HG03565 (cell line): ENCODE measurements around the gene SLC5A10.
"Not testable (repeated sequence)": the region's sequence is repeated elsewhere in the genome, so short reads cannot be mapped to it uniquely, and the experiment has no call there.

Experiments used
- ATAC-seq: cut with Tn5 transposase; IDR thresholded peaks from one replicate; pipeline ENCODE4 v1.9.1; 2021; ENCODE audit warnings: mild to moderate bottlenecking, moderate library complexity; ENCODE audit not compliant: unreplicated experiment

The SLC5A10 gene

DNA sequence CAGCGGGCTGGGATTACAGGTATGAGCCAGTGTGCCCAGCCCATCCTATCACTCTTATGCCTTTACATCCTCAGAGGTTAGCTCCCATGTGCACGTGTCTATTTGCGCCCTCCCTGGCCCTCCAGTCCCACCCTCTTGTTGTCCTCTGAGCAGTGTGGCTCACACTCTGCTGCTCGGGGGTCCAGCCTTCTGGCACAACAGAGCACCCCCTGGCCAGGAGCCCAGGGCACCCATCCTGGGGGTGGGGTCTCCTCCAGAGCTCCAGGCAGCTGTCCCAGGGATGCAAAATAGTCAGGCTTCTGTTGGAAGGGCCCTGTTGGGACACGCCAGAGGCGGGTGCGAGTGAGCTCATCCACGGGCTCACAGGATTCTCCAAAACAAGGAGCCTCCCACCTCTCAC is 64.3 kb downstream of the SLC5A10 start:
- no peak for ATAC-seq

- ATAC-seq: no peak
Measured at GRCh38 chr17:19016881-19017280, 64.9 kb downstream of the SLC5A10 start.

DNA sequence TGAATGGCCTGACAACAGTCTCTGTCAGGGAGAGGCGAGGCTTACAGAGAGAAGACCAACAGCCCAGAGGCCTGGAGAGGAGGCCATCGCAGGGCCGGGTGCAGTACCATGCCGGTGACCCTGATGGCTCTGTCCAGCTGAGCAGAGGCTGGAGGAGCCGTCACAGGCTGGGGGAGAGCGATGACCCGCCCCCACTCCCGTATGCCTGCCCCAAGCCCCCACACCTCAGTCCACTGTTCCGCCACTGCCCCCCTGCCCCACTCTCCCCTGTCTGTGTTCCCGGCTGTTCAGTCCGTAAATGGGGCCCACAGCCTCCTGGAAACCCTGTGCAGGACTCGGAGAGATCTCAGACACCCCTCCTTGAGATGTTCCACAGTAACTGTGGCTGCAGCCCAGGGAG is 65.4 kb downstream of the SLC5A10 start:
- no peak for ATAC-seq

GRCh38 chr17:19017804-19018599 is 66.0 kb downstream of the SLC5A10 start:
- ATAC-seq: no peak

- no peak for ATAC-seq
Measured at GRCh38 chr17:19018600-19018950, 66.6 kb downstream of the SLC5A10 start.

GRCh38 chr17:19019041-19019941 is 67.3 kb downstream of the SLC5A10 start:
- no peak for ATAC-seq

- ATAC-seq: no peak
Measured at GRCh38 chr17:19020016-19020415, 68.1 kb downstream of the SLC5A10 start.

GRCh38 chr17:19021011-19021621 is 69.2 kb downstream of the SLC5A10 start:
- ATAC-seq: not testable (repeated sequence)

DNA sequence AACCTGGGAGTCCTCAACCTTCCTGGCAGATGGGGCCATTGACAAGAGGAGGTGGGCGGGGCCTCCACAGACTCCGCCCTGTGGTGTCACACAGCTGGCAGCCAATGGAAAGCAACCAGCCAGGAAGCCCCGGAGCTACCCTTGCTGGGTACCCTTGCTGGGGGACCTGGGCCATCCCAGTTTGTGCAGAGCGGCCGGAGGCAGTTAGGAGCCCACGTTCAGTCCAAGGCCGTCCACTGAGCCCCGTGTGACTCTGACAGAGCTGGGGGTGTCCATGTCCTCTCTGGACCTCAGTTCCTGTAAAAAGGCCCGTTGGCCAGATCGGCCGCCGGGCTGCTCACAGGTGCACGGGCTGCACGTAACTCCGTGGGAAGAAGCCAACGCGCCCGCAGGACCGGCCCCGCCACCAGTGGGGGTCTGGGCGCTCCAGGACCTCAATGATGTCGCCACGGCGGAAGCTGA is 69.7 kb downstream of the SLC5A10 start:
- ATAC-seq: no peak

- ATAC-seq: no peak
Measured at GRCh38 chr17:19022128-19022527, 70.2 kb downstream of the SLC5A10 start.

- ATAC-seq: no peak
Measured at GRCh38 chr17:19022747-19023146, 70.8 kb downstream of the SLC5A10 start.

DNA sequence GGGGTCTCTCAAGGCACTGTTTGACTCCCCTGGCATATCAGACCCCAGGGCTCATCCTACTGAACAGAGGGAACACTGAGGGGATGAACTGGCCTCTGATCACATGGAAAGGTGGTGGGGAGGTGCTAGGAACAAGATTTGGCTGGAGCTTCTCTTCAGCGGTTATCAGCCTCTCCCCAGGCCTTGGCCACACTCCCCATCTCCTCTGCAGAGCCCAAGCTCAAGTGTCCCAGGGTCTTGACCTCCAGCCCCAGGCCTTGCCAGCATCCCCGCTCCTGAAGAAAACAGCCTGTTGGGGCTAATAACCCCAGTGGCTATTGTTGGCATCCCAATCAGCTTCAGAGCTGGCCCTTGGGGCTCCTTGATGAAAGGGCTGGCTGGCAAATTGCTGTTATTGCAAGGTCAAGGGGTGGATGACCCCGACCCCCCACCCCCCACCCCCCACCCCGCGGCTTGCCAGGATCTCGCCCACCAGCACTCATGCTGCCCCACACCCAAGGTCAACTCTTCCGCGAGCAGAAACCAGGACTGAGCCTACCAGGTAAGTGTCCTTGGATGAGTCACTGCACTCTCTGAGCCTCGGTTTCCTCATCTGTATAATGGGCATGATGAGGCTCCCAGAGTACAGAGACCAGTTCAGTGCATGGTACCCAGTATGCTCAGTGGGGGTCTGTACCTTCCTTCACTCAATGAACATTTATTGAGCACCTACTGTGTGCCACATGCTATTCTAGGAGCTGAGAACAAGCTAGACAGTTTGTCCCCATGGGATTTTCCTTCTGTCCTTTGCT is 71.4 kb downstream of the SLC5A10 start:
- no peak for ATAC-seq

DNA sequence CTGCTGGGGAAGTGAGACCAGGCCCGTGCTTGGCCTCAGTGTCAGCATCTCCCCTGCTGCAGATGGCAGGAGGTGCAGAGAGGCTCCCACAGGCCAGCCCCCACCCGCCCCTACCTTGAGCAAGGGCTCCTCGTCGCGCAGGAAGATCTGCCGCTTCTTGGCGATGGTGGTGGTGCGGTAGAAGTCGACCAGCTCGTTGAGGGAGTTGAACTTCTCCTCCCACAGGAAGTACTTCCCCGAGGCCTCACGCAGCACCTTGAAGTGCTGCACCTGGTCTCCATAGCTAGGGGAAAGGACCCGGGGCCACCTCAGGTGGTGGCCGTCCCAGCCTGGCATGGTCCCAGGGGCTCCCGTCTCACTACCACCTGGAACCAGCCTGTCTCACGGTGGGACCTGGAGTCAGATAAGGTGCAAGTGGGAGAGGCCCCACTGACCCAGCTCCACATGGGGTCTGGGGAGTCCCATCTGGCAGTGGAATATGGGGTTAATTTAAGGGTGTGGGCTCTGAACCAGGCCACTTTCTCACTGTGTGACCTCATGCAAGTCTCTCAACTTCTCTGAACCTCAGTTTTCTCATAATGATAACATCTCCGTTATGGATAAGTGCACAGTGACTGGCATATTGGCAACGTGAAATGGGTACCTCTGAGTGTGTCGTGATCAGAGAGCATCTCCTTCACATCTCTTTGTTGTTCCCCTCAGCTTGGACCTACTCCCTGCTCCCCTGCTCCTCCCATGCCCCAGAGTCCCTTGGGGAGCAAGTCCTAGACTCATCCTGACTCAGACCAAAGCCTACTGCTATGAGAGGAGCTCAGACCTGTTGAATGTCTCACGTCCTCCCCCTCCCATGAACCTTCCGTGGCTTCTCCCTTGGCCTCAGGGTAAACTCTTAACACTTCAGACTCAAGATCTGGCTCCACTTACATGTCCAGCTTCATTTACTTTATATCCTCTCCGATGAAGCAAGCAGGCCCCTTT is 72.4 kb downstream of the SLC5A10 start:
- ATAC-seq: no peak

DNA sequence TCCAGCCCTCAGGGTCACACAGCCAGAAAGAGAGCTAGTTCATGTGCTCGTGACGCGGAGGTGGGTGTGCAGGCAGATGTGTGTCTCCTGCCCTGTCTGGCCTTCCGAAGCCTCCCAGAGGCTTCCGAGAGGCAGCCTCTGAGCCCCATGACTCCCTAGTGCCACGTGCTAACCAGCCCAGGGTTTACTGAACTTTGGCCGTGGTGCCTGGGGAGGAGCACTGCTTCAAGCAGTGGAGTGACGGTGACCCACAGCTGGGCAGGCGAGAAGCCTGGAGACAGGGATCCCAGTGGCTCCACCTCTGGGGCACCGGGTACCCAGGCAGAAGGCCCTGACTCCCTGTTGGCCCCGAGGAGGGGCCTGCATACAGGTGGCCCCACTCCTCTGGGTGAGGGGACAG is 76.7 kb downstream of the SLC5A10 start:
- ATAC-seq: not testable (repeated sequence)

GRCh38 chr17:19029740-19030139 is 77.8 kb downstream of the SLC5A10 start:
- not testable (repeated sequence) for ATAC-seq

- ATAC-seq: not testable (repeated sequence)
Measured at GRCh38 chr17:19030771-19031449, 78.9 kb downstream of the SLC5A10 start.

- ATAC-seq: not testable (repeated sequence)
Measured at GRCh38 chr17:19031729-19032128, 79.8 kb downstream of the SLC5A10 start.

GRCh38 chr17:19032377-19032988 is 80.5 kb downstream of the SLC5A10 start:
- not testable (repeated sequence) for ATAC-seq
